CD4-positive, alpha-beta T cell treated with Interferon alpha-2 for 1 hour (primary cell): Measurements from ENCODE around the gene BNIP3.
A peak's percentile ranks its signal among the peaks of the same experiment; 100 is the strongest.

Experiments
- DNase-seq, 2 donors: peaks; one replicate each; pipeline ENCODE4 v3.0.0-alpha.2; 2020 to 2022

BNIP3 gene, protein sequence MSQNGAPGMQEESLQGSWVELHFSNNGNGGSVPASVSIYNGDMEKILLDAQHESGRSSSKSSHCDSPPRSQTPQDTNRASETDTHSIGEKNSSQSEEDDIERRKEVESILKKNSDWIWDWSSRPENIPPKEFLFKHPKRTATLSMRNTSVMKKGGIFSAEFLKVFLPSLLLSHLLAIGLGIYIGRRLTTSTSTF

DNA sequence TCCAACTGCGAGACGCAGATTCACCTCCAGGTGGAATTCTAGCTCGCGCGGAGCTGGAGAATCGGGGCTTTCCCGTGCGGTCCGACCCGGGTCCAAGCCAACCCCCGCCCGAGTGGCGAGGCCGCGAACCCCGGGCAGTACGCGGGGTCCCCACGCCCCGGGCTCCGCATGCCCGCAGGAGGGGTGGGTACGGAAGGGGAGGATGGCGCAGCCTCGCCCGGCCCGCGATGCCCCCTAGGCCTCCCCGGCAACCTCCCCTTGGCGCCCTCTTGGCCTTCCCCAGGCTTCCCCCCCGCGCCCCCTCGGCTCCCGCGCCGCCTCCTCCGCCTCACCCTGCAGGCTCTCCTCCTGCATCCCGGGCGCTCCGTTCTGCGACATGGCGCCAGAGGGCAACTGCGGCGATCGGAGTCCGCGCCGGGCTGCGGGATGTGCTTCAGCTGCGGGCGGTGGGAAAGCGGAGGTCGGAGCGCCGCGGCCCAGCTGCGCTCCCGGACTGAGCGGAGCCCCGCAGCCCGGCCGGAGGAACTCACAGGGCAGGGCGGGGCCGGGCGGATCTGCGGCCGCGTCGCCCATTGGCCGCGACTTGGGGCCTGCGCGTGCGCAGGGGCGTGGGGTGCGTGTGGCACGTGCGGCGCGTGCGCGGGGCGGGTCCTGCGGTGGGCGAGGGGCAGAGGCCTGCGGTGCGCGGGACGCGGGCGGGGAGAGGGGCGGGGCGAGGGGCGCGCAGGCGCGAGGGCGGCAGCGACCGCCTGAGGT lies at the start of gene BNIP3:
Gene BNIP3 (minus strand): TSS at position 495 of the 756 bp plus-strand sequence. CDS start 117 bp downstream, at position 378.
- DNase-seq: peak; percentile 94 to 96

DNA sequence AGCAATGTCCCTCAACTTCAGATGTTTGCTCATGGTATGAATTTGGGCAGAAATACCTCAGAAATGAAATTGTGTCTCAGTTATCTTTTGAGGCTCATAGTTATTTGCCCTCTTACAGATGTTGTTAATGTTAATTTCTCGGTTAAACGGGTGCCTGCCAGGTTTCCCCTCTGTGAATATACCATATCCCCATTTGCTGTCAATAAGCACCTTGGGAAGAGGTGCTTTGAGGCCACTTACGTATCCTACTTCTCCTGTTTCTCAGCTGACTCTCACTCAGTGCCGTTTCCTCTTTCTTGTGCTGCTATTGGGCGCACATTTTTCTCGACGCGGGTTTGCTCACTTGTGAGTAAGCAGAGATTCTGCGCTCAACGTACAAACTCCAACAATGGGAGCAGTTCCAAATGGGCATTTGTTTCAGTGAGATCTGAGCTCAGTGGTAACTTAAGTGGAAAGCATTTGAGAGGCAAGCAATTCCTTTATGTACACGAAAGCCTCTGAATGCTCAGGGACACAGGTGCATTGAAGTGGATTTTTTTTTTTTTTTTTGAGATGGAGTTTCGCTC lies 49.3 kb upstream of the BNIP3 start:
- DNase-seq: no peak

DNA sequence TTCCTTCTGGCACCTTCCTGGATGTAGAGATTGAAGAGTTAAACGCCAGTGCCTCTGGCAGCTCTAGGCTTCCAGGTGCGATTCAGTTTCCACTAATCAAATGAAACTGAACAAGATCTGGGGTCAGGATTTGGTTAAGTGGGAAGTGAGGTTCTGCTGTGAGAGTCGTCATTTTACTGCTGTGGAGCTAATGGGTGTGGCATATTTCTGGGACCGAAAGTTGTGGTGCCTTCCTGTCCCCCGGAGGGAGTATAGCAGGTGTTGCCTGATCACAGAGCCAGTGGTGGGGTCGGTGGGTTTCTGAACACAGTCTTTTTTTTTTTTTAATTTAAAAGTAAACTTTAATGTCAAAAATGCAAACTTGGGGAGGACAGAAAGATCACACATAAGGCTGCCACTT lies 47.0 kb upstream of the BNIP3 start:
- no peak for DNase-seq

DNA sequence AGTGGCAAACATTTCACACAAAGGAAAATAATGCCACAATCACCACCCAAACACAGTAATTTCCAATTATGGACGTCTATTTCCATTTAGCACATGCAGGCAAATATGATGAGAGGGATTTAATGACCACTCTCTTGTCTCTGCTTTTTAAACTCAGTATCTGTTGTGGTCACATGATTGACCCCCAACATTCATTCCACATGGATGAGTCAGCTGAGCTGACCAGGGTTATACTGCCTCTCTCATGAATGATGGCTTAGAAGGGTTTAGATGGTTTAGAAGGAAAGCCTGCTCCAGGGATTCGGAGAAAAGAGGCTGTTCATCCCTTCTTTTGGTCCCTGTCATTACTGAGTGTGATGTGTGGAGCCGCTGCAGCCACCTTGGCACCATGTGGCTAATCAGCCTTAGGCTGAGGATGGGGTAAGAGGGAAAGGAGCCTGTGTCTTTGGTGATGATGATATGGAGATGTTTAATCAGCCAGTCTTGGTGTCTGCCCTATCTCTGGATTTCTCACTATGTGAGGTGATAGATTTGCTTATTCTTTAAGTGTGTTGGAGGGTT lies 45.8 kb upstream of the BNIP3 start:
- no peak for DNase-seq

DNA sequence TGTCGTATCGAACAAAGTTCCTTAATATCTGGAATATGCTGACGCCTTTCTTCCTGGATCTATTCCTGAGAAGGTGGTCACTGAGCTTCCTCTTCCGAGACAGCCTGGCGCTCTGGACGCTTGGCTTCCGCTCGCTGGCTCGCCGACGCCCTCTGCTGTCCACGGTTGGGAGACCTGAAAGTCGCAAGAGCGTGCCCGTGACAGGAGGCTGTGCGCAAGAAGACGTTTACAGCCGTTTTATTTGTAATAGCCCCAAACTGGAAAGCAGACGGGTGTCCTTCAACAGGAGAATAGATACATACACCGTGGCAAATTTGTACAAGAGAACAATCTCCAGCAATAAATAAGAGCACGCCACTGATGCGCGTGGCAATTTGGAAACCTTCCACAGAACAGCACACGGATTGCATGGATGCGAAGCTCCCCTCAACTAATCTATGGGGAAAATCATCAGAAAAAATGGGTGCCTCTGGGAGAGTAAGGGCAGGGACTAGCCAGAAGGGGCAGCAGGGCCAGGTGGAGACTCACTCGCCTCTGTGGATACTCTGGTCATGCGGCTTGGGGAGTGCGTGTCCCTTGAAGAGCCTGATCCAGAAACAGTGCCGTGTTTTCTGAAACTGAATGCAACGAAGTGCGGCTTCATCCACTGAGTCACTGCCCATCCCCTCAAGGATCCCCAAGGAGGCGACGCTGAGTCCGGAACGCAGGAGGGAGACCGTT lies 41.5 kb upstream of the BNIP3 start:
- DNase-seq: peak; percentile 65 to 74

DNA sequence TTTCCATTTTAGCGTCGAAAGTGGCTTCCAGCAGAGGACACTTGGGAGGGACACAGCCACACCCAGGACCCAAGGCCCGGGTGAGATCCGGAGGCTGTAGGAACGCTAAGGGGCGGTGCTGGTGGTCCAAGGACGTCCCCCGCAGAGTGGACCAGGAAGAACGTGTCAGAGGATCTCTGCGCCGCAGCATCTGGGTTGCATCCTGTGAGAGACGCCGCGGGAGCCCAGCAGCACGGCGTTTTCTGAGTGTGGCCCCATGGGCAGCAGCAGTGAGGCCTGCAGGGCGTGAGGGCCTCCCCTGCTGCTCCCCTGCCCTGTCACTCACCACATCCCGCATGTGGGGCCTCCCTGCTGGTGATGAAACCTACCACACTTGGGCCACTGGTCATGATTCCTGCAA lies 40.5 kb upstream of the BNIP3 start:
- no peak for DNase-seq

DNA sequence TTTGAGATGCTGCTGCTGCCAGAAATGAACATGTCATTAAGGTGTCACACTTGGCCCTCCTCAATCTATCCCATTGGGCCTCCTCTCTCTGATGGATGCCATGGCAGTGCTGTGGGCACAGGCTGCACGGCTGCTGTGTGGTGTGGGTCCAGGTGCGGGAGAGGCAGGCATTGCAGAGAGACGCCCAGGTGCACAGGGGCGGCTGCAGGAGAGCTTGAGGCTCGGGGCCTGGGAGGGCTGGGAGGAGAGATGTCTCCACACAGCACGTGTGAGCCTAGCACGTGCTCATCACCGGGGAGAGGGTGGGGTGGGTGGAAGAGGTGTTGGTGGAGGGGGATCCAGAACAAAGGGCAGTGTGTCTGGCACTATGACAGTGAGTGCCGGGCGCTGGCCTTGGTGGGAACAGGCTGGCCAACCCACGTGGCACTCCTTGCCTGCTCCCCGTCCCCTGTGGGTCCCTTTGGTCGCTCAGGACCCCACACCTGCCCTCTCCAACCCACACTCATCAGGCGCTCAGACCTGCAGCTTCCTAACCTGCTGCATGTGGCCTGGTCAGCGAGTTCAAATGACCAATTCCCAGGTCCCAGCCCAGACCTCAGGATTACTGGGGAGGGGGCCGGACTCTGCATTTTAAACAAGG lies 39.9 kb upstream of the BNIP3 start:
- no peak for DNase-seq

DNA sequence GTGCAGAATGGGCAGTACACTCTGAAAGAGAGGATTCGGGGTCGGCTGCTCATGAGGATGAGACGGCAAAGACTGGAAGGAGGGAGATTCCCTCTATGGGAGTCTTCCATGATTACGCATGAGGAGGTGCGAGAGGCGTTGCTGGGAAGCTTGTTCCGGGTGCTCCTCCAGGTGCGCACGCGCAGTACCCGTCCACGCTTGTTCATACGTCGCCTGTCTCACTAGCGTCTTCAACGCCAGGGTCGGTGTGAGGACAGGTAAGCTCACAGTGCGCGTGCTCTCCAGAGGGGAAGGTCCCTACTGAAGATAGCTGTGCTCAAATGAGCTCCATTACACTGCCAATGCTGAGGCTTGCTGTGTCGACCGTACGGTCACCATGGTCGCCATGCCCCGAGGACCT lies 39.3 kb upstream of the BNIP3 start:
- DNase-seq: no peak

DNA sequence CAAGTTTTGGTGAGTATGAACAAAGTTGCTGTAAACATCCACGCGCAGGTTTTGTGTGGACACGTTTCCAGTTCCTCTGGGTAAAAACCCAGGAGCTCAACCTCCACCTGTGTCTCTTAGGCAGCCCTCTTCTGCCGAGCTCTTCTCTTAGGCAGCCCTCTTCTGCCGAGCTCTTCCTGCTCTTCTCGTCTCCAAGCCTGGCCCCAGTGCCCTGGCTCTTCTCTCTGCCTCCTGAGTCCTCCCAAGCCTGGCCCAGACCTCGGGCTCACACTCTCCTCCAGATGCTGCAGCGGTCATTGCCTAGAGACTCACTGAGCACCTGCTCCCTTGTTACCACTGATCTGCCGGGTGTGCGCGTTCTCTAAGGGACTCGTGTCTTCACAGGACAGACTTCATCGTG lies 38.7 kb upstream of the BNIP3 start:
- no peak for DNase-seq

DNA sequence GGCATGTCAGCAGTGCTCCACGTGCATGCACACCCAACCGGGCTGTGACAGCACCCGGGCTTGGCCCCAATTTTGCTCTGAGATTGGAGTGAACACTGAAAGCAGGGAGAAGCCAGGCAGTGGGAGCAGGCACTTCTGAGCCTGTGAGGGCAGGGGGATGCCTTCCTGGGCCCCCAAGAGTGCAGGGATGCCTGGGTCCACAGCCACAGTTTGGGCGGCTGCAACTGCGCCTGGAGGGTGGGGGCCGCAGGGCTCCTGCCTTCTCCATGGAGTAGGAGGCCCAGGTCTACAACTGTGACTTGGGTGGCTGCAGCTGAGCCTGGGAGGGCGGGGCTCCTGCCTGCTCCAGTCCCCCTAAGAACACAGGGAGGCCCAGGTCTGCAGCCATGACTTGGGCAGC lies 37.6 kb upstream of the BNIP3 start:
- no peak for DNase-seq

DNA sequence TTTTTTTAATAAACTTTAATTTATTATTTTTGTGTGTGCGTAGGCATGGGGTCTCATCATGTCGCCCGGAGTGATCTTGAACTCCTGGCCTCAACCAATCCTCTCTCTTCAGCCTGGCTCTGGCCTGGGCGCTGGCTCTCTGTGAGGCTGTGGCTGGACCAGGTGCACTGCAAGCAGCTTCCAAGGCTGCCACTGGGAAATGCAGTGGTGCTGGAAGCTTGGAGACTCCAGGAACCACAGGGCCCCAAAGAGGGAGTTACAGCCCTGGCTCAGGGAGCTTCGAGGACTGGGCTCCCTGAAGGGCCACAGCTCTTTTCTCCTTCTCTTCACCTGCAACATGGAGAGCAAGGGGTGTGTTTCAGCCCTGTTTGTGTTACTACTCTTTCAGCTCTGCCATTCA lies 36.7 kb upstream of the BNIP3 start:
- no peak for DNase-seq

DNA sequence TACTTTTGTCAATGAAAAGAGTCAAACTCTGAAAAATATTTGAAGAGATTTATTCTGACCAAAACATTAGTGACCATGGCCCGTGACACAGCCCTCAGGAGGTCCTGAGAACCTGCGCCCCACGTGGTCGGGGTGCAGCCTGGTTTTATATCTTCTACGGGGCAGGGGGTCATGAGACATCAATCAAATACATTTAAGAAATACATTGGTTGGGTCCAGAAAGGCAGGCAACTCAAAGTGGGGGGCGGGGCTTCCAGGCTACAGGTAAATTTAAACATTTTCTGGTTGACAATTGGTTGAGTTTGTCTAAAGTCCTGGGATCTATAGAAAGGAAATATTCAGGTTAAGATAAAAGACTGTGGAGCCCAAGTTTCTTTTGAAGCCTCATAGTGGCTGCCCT lies 34.8 kb upstream of the BNIP3 start:
- no peak for DNase-seq

DNA sequence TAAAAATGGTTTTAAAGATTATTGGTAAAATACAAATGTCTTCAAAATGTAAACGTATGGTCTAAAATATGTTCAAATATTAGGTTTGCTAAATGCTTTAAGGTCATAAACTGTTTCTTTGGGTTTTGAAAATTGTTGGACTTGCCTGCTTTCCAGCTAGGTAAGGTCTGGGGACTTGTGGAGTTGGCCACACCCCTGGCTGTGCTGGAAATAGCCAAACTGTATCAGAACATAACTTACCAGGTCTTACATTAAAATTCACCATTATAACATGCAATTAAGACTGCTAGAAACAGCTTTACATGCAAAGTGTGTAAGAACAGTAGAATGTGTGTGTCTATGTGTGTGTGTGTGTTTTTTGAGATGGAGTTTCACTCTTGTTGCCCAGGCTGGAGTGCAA lies 29.7 kb upstream of the BNIP3 start:
- no peak for DNase-seq

DNA sequence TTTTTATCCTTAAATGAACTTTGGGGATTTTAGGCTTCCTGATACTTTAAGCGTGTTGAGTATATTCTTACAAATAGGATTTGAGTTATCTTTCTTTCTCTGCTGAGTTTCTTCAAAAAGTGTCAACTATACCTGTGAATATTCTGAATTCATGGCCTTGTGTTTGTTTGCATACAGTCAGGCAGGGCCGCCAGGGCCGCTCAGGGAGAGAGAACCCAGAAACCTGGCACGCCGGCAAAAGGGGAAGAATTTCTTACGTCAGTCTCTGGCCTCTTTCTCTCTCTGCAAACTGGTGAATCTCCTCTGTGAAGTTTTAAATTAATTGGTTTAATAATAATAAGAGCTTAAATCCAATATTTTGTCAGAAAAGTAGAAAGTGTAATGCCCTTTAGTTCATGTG lies 29.3 kb upstream of the BNIP3 start:
- DNase-seq: no peak

DNA sequence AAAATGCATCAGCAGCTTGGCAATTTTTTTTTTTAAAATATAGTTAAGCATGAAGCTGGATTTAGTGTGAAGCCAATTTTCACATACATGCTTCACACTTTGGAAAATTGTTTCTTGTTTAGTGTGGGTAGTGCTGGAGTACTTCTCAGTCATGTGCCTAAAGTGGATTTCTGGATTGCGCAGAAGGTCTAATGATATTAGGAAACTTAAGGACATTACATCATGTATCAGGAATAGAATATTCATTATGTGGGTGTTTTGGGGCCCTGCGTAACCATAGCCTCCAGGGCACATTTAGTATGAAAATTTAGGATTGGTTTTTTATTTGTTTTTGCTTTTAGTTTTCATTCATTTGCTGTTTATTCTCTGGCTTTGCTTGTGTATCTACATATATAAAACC lies 28.8 kb upstream of the BNIP3 start:
- DNase-seq: no peak

DNA sequence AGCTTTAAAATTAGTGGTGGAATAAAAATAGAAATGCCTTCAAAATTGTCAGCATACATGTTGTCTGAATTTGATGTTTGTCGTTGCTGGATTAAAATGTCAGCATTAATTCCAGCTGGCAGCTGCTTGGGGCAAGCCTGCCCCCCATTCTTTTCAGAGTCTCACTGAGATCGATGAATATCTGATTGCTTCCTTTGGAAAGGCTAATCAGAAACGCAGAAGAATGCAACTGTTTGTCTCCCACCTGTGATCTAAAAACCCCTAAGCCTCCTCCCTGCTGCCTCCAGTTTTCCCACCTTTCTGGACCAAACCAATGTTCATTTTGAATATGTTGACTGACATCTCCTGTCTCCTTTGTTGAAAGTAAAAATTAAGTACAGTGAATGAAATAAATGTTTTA lies 27.9 kb upstream of the BNIP3 start:
- DNase-seq: no peak

DNA sequence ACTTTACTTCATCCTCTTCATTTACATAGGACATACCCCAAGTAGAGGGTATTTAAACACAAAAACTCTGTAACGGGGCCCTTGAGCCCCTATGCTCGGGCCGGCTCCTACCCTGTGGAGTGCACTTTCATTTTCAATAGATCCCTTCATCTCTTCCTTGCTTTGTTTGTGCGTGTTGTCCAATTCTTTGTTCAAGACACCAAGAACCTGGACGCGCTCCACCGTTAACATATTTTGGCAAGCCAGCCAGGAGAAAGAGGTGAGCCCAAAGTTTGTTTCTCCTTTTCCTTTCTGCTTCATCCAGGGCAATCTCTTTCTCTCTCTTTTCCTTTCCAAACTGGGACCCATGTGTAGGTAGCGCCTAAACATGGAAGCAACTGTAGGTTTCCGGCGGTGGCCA lies 26.0 kb upstream of the BNIP3 start:
- no peak for DNase-seq

DNA sequence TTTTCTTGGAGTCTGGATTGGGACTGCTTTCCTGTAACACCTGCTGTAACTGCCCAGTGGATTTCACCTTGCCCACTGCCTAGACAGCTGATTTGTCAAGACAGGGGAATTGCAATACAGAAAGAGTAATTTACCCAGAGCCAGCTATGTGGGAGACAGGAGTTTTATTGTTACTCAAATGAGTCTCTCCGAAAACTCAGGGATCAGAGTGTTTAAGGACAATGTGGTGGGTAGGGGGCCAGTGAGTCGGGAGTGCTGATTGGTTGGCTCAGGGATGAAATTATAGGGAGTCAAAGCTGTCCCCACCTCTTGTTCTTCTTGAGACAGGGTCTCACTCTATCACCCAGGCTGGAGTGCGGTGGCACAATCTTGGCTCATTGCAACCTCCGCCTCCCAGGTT lies 25.2 kb upstream of the BNIP3 start:
- DNase-seq: no peak

DNA sequence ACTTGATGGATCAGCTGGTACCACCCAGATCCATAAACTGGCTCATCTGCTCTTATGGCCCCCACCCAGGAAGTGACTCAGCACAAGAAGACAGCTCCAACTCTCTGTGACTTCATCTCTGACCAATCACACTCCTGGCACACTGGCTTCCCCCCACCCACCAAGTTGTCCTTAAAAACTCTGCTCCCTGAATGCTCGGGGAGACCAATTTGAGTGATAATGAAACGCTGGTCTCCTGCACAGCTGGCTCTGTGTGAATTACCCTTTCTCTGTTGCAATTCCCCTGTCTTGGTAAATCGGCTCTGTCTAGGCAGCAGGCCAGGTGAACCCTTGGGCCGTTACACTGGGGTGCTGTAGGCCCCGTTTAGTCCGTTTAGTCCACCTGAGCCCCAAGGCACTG lies 23.4 kb upstream of the BNIP3 start:
- no peak for DNase-seq

DNA sequence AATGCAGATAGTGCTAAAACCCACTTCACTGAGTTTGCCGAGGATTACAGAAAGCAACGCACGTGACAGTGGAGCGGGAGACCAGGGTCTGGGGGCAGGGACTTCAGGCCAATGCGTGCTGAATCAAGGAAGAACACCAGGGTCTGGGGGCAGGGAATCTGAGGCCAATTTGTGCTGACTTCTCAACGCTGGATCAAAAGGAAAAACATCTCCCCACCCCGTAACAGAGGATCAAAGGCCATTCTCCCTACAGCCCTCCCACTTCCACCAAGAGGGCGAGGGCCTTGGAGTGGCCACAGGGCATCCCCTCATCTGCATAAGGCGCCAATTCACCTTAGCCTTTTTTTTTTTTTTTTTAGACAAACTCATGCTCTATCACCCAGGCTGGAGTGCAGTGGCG lies 22.3 kb upstream of the BNIP3 start:
- no peak for DNase-seq

DNA sequence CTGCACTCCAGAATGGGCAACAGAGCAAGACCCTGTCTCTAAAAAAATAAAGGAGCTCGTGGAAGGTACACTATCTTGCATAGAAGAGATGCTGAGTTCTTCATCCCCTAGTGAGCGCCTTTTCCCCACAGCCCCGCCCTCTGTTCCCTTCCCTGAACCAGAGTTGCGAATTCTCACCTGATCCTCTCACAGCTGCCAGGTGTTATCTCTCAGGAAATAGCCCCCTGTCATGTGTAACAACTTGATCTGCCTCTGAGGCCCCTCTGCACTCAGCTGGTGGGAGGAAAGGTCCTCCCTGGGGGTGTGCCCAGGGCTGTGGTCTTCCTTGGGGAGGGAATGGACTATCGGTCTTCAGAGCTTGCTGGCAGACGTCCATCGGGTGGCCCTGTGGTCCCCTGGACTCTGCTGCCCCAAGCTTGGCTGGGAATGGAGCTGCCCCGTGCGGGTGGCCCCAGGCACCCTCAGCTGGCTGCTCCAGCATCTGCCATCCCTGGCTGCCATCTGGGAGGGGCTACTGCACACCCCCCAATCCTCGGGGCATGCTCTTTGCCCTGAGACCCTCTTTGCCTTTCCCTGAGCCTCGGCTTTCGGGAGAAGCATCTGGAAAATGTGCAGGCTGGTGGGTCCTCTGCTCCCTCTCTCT lies 21.7 kb upstream of the BNIP3 start:
- no peak for DNase-seq

DNA sequence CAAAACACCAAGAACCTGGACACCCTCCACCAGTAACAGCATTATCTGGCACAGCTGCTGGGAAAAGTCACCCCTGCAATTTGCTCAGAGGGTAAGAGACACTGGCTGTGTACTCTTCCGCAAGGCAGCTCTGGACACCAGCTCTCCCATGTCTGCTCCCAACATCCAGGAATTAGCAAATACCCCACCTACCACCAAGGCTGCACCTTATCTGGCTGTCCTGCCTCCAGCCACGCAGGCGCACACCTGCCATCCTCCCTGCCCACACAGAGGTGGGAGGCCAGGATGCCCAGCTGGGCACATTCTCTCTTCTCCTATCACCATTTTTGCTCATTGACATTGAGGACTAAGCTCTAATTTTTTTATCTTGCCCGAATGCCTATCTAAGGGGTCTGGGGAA lies 20.3 kb upstream of the BNIP3 start:
- no peak for DNase-seq
